Astrocyte (in vitro differentiated cells and primary cell): ENCODE results near the gene SMARCA2. TPM values are rescaled to one million over a fixed set of nuclear protein-coding genes. Genes with fewer than 3 reads are reported as not detected.

Source experiments
- DNase-seq: peaks from one replicate; pipeline ENCODE4 v3.0.0-alpha.2; 2010; ENCODE audit warnings: low read depth
- FAIRE-seq: peaks from 2 replicates; lab custom pipeline; 2011; peaks lifted over from hg19 to GRCh38; lab: Jason Lieb, UNC
- H2AFZ ChIP-seq: 2 replicates; pipeline ENCODE4 v1.6.0; 2012; ENCODE audit warnings: low read depth, low read length, inconsistent platforms
- H3K27ac ChIP-seq: 2 replicates; pipeline ENCODE4 v1.5.1; 2011; ENCODE audit warnings: low read depth, low read length, inconsistent platforms
- H3K27me3 ChIP-seq: 2 replicates; pipeline ENCODE4 v1.6.0; 2011; ENCODE audit warnings: low read length, inconsistent platforms; ENCODE audit not compliant: insufficient read depth
- H3K36me3 ChIP-seq: 2 replicates; pipeline ENCODE4 v1.5.1; 2011; ENCODE audit warnings: low read length, inconsistent platforms; ENCODE audit not compliant: insufficient read depth
- H3K4me1 ChIP-seq: 2 replicates; pipeline ENCODE4 v1.5.1; 2011; ENCODE audit warnings: low read length, inconsistent platforms; ENCODE audit not compliant: insufficient read depth
- H3K4me2 ChIP-seq: 2 replicates; pipeline ENCODE4 v1.6.0; 2012; ENCODE audit warnings: low read length, inconsistent platforms
- H3K4me3 ChIP-seq: 2 replicates; pipeline ENCODE4 v1.5.1; 2011; ENCODE audit warnings: low read depth, mild to moderate bottlenecking, low read length, inconsistent platforms; ENCODE audit not compliant: insufficient read depth
- H3K79me2 ChIP-seq: 2 replicates; pipeline ENCODE4 v1.6.0; 2012; ENCODE audit warnings: mild to moderate bottlenecking, low read length, inconsistent platforms; ENCODE audit not compliant: insufficient read depth
- H3K9ac ChIP-seq: 2 replicates; pipeline ENCODE4 v1.6.0; 2012; ENCODE audit warnings: mild to moderate bottlenecking, low read length, inconsistent platforms
- H3K9me3 ChIP-seq: 2 replicates; pipeline ENCODE4 v1.5.1; 2012; ENCODE audit warnings: low read depth, mild to moderate bottlenecking, low read length, inconsistent platforms; ENCODE audit not compliant: insufficient read depth
- H4K20me1 ChIP-seq: 2 replicates; pipeline ENCODE4 v1.6.0; 2012; ENCODE audit warnings: low read length, inconsistent platforms; ENCODE audit not compliant: insufficient read depth
- H3K27ac Mint-ChIP-seq: one replicate; pipeline ENCODE4 v1.8.0; 2021; ENCODE audit warnings: mild to moderate bottlenecking, mixed read lengths; ENCODE audit not compliant: unreplicated experiment
- H3K27me3 Mint-ChIP-seq: one replicate; pipeline ENCODE4 v1.8.0; 2021; ENCODE audit warnings: low read depth, mixed read lengths; ENCODE audit not compliant: unreplicated experiment
- H3K36me3 Mint-ChIP-seq: one replicate; pipeline ENCODE4 v1.8.0; 2021; ENCODE audit warnings: low read depth, mixed read lengths; ENCODE audit not compliant: unreplicated experiment
- H3K4me1 Mint-ChIP-seq: one replicate; pipeline ENCODE4 v1.8.0; 2021; ENCODE audit warnings: low read depth, mixed read lengths; ENCODE audit not compliant: unreplicated experiment
- H3K4me3 Mint-ChIP-seq: one replicate; pipeline ENCODE4 v1.8.0; 2021; ENCODE audit warnings: mild to moderate bottlenecking, moderate library complexity, mixed read lengths; ENCODE audit not compliant: unreplicated experiment
- H3K9me3 Mint-ChIP-seq: one replicate; pipeline ENCODE4 v1.8.0; 2021; ENCODE audit warnings: mild to moderate bottlenecking, mixed read lengths; ENCODE audit not compliant: unreplicated experiment
- CTCF ChIP-seq: IDR thresholded peaks from 2 replicates; pipeline ENCODE4 v1.5.1; 2011; ENCODE audit warnings: low read depth, mild to moderate bottlenecking, inconsistent platforms, low read length, moderate library complexity; ENCODE audit not compliant: insufficient read depth
- EZH2 ChIP-seq: IDR thresholded peaks from 2 replicates; pipeline ENCODE4 v1.6.1; 2012; ENCODE audit warnings: mild to moderate bottlenecking, low read length, inconsistent platforms; ENCODE audit not compliant: insufficient read depth
- total RNA-seq: library from RNA; stranded (reverse); gene quantifications from 2 replicates; pipeline ENCODE4 v1.2.1, GENCODE V29; 2021

The SMARCA2 gene
- total RNA-seq, 1 donor from 2014 or later, result 54.2 TPM

- Histone ChIP-seq H2AFZ (no peak overlapping the region), H3K9me3 (no peaks in the 10 kb centered on the region), H3K4me2 (no peak overlapping the region), H3K9ac (no peak overlapping the region), H3K27ac (no peak overlapping the region), H3K4me3 (no peak overlapping the region), H3K79me2 (peaks cover 8% of the 10 kb centered on the region), H4K20me1 (peaks cover 6% of the 10 kb centered on the region), H3K36me3 (no peaks in the 10 kb centered on the region), H3K4me1 (peaks cover 23% of the 10 kb centered on the region), H3K27me3 (no peaks in the 10 kb centered on the region)
- peaks cover 18% of the 10 kb centered on the region for H3K4me1 Mint-ChIP-seq
- H3K4me3 Mint-ChIP-seq, result no peak overlapping the region
- TF ChIP-seq CTCF, result no peak
- no peak for TF ChIP-seq EZH2
- no peak for DNase-seq
- H3K9me3 Mint-ChIP-seq, result no peaks in the 10 kb centered on the region
- no peaks in the 10 kb centered on the region for H3K27me3 Mint-ChIP-seq
- no peak for FAIRE-seq
- peaks cover 14% of the 10 kb centered on the region for H3K36me3 Mint-ChIP-seq
- no peak overlapping the region for H3K27ac Mint-ChIP-seq
Observed at GRCh38 chr9:2161661-2162060, 146.5 kb downstream of the SMARCA2 start.

GRCh38 chr9:2163231-2163885 lies 148.2 kb downstream of the SMARCA2 start:
- Mint-ChIP-seq H3K36me3 (peaks cover 15% of the 10 kb centered on the region), H3K4me3 (no peak overlapping the region), H3K27me3 (no peaks in the 10 kb centered on the region), H3K27ac (no peak overlapping the region), H3K9me3 (no peaks in the 10 kb centered on the region), H3K4me1 (peaks cover 8% of the 10 kb centered on the region)
- H4K20me1 ChIP-seq, result peaks cover 6% of the 10 kb centered on the region
- H3K27ac ChIP-seq, result no peak overlapping the region
- no peaks in the 10 kb centered on the region for H3K9me3 ChIP-seq
- peaks cover 17% of the 10 kb centered on the region for H3K4me1 ChIP-seq
- peaks cover 8% of the 10 kb centered on the region for H3K79me2 ChIP-seq
- no peak for DNase-seq
- no peak for FAIRE-seq
- no peak overlapping the region for H2AFZ ChIP-seq
- H3K36me3 ChIP-seq, result no peaks in the 10 kb centered on the region
- no peak overlapping the region for H3K9ac ChIP-seq
- no peak for TF ChIP-seq CTCF
- TF ChIP-seq EZH2, result no peak
- no peaks in the 10 kb centered on the region for H3K27me3 ChIP-seq
- no peak overlapping the region for H3K4me2 ChIP-seq
- H3K4me3 ChIP-seq, result no peak overlapping the region

GRCh38 chr9:2164268-2164667 lies 149.1 kb downstream of the SMARCA2 start:
- Mint-ChIP-seq H3K36me3 (peaks cover 22% of the 10 kb centered on the region), H3K4me1 (peaks cover 3% of the 10 kb centered on the region), H3K27me3 (no peaks in the 10 kb centered on the region), H3K9me3 (no peaks in the 10 kb centered on the region), H3K4me3 (no peak overlapping the region), H3K27ac (no peak overlapping the region)
- Histone ChIP-seq H2AFZ (no peak overlapping the region), H3K4me3 (no peak overlapping the region), H3K27ac (no peak overlapping the region), H3K4me2 (no peak overlapping the region), H3K36me3 (no peaks in the 10 kb centered on the region), H3K27me3 (no peaks in the 10 kb centered on the region), H3K4me1 (peaks cover 10% of the 10 kb centered on the region), H4K20me1 (peaks cover 6% of the 10 kb centered on the region), H3K9me3 (no peaks in the 10 kb centered on the region), H3K79me2 (peaks cover 4% of the 10 kb centered on the region), H3K9ac (no peak overlapping the region)
- no peak for TF ChIP-seq CTCF
- TF ChIP-seq EZH2, result no peak
- no peak for FAIRE-seq
- no peak for DNase-seq
